Measurements from ENCODE around the gene CALML3. TPM values are rescaled to one million over a fixed set of nuclear protein-coding genes. Genes with fewer than 3 reads are reported as not detected.

The CALML3 gene
- total RNA-seq, 2 experiments from 2014 or later, result not detected

DNA sequence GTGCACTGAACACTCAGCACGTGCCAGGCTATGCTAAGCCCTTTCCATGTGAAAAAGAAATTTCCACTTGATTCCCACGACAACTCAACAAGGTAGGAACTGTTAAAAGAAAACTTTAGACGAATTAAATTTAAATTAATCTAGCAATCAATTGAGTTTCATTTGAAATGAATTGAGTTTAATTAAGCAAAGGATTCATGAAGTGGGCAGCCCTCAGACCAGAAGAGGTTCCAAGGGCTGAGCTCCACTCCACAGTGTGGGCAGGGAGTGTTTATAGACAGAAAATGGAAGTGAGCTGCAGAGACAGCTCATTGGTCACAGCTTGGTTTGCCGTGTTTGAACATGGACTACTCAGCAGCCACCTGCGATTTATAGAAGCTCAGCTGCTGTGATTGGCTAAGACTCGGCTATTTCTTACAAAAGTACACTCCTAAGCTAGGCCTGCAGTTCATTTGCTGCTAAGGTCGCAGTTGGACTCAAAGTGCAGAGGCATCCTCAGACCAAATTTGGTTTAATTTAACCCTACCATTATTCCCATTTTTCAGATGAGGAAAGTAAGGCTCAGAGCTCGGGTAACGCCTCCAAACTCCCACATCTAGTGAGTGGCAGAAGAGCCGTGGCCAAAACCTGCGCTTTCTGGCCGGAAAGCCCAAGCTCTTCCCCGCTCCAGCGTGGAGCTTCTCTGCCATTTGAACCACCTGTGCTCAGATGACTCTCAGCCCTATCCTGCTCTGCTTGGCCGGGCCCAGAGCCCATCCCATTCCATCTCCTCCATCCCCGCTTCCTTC is 24.9 kb downstream of the CALML3 start:
- DNase-seq, result no peak
- no peaks in the 10 kb centered on the region for H3K9me3 Mint-ChIP-seq (ENCODE audit: low read depth)
- no peak overlapping the region for H3K27ac Mint-ChIP-seq
- H3K4me3 Mint-ChIP-seq, result no peak overlapping the region
- no peaks in the 10 kb centered on the region for H3K36me3 Mint-ChIP-seq
- CTCF ChIA-PET, result interaction anchor here (1.3 to 3.8 kb wide), 3 partner anchors 73 to 106 kb away, joined by 5 to 18 read pairs (median 13); no protein-coding TSS in a partner anchor
- peaks cover 33% of the 10 kb centered on the region for H3K4me1 Mint-ChIP-seq
- peaks cover 25% of the 10 kb centered on the region for H3K27me3 Mint-ChIP-seq
- ATAC-seq, result no peak

DNA sequence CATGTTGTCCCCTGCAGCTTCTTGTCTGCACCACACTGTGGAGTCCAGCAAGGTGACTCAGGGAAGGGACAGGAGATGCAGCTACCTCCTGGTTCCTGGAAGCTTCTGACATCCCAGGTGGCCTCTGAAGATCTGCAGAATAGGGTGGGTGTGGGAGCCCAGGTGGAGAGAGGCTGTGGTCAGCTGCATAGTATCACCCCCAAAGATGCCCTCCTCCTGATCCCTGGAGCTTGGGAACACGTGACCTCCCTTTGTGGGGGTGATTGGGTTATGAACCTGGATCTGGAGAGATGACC is 25.4 kb downstream of the CALML3 start:
- Mint-ChIP-seq H3K27ac (no peak overlapping the region), H3K36me3 (no peaks in the 10 kb centered on the region), H3K9me3 (ENCODE audit: low read depth) (no peaks in the 10 kb centered on the region), H3K4me1 (peaks cover 33% of the 10 kb centered on the region), H3K4me3 (no peak overlapping the region), H3K27me3 (peaks cover 22% of the 10 kb centered on the region)
- CTCF ChIA-PET, result interaction anchor here (1.3 to 3.8 kb wide), 2 partner anchors 103 to 107 kb away, joined by 5 to 18 read pairs; no protein-coding TSS in a partner anchor
- DNase-seq, result no peak
- no peak for ATAC-seq

DNA sequence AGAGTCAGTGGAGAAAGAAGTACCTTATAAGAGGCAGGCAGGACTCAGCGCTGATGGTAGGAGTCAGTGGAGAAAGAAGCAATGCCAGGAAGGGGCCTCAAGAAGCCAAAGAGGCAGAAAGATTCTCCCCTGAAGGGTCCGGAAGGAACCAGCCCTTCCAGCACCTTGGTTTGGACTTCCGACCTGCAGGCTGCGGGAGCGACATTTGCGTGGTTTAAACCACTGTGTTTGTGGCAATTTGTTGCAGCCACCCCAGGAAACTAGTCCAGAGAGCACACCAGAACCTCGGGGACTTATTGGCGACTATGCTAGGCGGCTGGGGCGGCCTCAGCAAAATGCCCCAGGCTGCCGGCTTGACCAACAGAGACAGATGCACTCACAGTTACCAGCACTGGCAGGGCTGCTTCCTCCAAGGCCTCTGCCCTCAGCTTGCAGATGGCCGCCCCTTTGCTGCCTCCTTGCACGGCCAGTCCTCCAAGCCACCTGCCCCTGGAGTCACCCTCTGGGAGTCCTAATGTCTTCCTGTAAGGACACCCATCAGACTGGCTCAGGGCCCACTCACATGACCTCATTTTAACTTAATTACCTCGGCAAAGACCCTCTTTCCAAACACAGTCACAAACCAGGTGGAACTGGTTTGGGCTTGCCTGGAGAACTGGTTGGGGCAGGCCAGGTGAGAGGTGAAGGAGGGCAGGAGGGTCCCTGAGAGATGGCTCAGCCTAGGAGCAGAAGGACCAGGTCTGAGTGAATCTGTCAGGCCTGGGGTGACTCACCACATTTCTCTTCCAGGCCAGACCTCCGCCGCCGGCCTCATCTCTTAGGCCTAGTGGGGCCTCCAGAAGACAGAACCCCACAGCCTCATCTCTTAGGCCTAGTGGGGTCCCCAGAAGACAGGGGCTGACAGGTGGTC is 26.1 kb downstream of the CALML3 start:
- ATAC-seq (no peak), DNase-seq (no peak)
- CTCF ChIA-PET, result interaction anchor here (3.8 kb wide), 1 partner anchor 108 kb away, joined by 18 read pairs; no protein-coding TSS in a partner anchor
- Mint-ChIP-seq H3K4me1 (peaks cover 33% of the 10 kb centered on the region), H3K27me3 (peaks cover 21% of the 10 kb centered on the region), H3K4me3 (no peak overlapping the region), H3K36me3 (no peaks in the 10 kb centered on the region), H3K27ac (no peak overlapping the region), H3K9me3 (ENCODE audit: low read depth) (no peaks in the 10 kb centered on the region)

DNA sequence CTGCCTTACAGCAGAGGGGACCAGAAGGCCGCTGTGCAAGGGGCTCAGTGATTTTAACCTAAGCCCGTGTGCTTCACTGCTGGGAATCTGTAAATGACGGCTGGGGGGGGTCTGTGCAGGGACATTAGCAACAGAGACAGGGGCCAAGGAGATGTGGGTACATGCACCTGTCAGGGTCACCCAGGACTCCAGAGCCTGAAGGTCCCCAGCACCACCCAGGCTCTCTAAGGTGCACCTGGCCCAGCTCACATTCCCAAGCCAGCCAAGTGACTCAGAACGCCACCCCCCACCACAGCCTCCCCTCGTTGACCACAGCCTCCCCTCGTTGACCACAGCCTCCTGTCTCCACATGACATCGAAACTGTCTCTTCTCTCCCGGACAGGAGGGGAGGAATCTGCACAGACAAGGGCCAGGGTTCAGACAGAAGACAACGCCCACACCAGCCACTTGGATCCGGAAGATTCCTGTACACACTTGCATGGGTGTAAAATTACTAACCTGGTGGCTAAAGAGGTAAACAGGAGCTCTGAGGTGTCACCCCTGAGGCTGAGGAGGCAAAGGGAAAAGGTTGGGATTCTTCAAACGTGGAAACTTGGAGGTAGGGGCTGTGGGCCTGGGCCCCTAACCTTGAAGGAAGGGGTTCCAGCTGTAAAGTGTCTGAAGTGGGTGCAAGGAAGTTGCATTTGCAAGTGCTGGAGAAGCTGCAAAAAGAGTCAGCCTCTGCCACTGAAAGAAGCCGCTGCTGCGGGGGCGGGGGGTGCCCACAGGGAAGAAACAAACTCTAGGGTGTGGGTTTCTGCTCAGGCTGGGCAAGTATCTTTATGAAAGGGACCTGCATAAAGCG is 27.0 kb downstream of the CALML3 start:
- H3K9me3 Mint-ChIP-seq (ENCODE audit: low read depth), result no peaks in the 10 kb centered on the region
- H3K27me3 Mint-ChIP-seq, result peaks cover 18% of the 10 kb centered on the region
- no peaks in the 10 kb centered on the region for H3K36me3 Mint-ChIP-seq
- DNase-seq (peak; percentile 78), ATAC-seq (peak; percentile 31)
- H3K27ac Mint-ChIP-seq, result peak overlapping the region; percentile 1
- no peak overlapping the region for H3K4me3 Mint-ChIP-seq
- peaks cover 33% of the 10 kb centered on the region for H3K4me1 Mint-ChIP-seq
- CTCF ChIA-PET, result interaction anchor here (0.5 to 1.4 kb wide), 4 partner anchors 31 to 110 kb away, joined by 3 to 7 read pairs (median 4); no protein-coding TSS in a partner anchor

DNA sequence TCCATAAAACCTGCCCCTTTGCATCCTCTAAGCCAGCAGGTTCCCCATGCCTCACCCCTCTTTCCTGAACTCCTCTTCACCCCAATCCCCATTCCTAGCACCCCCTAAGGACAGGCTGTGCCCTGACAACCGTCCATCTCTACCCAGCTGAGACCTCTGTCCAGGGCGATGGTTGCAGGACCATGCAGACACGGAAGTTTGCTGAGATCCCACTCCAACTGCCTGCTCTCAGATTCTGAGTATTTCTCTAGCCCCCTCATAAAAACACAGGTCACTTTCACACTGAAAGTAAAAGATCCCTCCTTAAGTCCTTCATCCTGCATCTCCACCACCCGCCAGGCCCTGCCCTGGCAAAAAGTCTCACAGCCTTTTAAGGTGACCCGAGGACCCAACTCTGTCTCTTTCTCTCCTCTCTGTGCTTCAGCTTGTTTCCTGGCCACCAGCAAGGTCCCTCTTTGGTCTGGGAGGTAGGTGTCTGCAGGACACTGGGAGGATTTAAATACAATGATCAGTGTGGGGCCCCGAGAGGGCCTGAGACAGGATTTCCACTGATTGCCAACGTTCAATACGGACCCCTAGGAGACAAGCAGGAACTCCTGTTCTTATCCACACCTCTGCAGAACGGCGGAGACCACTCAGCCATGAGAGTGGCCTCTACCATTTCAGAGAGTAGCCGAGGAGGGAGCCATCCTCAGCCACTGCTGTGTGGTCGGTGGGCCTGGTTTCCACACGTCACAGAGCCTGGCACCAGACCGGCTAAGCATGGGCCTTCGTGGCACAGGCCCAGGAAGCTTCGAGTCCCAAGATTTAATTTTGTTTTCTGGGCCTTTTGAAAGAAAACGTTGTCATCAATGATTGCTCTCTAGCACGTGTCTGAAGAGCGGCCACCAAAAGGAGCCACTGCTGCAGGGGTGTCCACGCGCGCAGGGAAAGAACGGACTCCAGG is 27.9 kb downstream of the CALML3 start:
- Mint-ChIP-seq H3K4me1 (peaks cover 33% of the 10 kb centered on the region), H3K36me3 (no peaks in the 10 kb centered on the region), H3K27me3 (peaks cover 13% of the 10 kb centered on the region), H3K27ac (no peak overlapping the region), H3K9me3 (ENCODE audit: low read depth) (no peaks in the 10 kb centered on the region), H3K4me3 (no peak overlapping the region)
- no peak for DNase-seq
- no peak for ATAC-seq
- CTCF ChIA-PET, result interaction anchor here (0.5 to 1.4 kb wide), 4 partner anchors 30 to 110 kb away, joined by 3 to 7 read pairs (median 4); no protein-coding TSS in a partner anchor

GRCh38 chr10:5553400-5554170 is 28.8 kb downstream of the CALML3 start:
- Mint-ChIP-seq H3K9me3 (ENCODE audit: low read depth) (no peaks in the 10 kb centered on the region), H3K4me1 (peaks cover 33% of the 10 kb centered on the region), H3K27ac (no peak overlapping the region), H3K27me3 (peaks cover 13% of the 10 kb centered on the region), H3K36me3 (no peaks in the 10 kb centered on the region), H3K4me3 (no peak overlapping the region)
- CTCF ChIA-PET, result no interaction called here
- no peak for DNase-seq
- no peak for ATAC-seq

DNA sequence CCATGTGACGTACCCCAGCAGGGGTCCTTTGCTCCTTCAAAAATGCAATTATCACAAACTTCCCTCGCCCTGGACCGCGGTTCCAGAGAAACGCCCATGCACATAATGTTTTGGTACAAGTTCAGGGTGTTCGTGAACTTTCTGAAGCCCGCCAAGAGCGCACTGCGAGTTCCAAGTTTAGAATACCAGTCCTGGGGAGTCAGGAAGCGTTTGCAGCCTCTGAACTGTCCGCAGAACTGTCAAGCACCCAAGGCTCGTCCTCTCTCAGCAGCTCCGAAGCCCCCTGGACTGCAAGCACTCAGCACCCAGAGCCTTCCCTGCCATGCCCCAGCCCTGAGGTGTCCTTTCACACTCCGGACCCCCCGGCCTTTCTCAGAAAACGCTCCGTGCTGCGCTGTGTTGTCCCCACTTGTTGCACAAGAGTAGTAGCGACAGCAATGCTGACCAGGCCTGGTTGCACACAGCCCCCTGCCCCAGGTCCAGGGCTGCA is 30.3 kb downstream of the CALML3 start:
- peaks cover 30% of the 10 kb centered on the region for H3K4me1 Mint-ChIP-seq
- H3K9me3 Mint-ChIP-seq (ENCODE audit: low read depth), result no peaks in the 10 kb centered on the region
- CTCF ChIA-PET, result no interaction called here
- H3K27ac Mint-ChIP-seq, result no peak overlapping the region
- H3K4me3 Mint-ChIP-seq, result no peak overlapping the region
- no peak for ATAC-seq
- H3K36me3 Mint-ChIP-seq, result no peaks in the 10 kb centered on the region
- no peak for DNase-seq
- H3K27me3 Mint-ChIP-seq, result peaks cover 18% of the 10 kb centered on the region

- peaks cover 23% of the 10 kb centered on the region for H3K4me1 Mint-ChIP-seq
- no peak overlapping the region for H3K27ac Mint-ChIP-seq
Observed at GRCh38 chr10:5555881-5556280, 31.1 kb downstream of the CALML3 start.

DNA sequence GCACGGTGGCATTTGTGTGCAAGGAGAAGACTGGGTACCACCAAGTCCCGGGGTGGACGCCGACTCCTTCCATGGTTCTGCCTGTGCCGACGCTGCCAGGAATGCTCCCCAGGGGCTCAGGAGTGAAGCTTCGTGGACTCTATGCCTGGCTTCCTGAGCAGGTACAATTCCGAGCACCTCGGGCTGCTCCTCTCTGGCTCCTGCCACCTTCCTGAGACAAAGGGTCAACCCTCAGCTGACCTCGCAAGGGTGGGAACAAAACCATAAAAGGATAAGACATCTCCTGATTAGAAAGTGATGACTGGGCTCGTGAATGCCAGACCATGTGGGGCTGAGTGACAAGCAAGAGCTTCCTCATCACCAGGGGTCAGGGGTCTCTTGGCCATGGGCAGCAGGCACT is 31.8 kb downstream of the CALML3 start:
- CTCF ChIA-PET, result no interaction called here

More at GRCh38 chr10:5555881-5556280, 31.1 kb downstream of the CALML3 start:
- no peak for ATAC-seq
- H3K36me3 Mint-ChIP-seq, result no peaks in the 10 kb centered on the region
- no peak for DNase-seq
- no peak overlapping the region for H3K4me3 Mint-ChIP-seq
- CTCF ChIA-PET, result no interaction called here
- H3K9me3 Mint-ChIP-seq (ENCODE audit: low read depth), result no peaks in the 10 kb centered on the region
- peaks cover 23% of the 10 kb centered on the region for H3K27me3 Mint-ChIP-seq

DNA sequence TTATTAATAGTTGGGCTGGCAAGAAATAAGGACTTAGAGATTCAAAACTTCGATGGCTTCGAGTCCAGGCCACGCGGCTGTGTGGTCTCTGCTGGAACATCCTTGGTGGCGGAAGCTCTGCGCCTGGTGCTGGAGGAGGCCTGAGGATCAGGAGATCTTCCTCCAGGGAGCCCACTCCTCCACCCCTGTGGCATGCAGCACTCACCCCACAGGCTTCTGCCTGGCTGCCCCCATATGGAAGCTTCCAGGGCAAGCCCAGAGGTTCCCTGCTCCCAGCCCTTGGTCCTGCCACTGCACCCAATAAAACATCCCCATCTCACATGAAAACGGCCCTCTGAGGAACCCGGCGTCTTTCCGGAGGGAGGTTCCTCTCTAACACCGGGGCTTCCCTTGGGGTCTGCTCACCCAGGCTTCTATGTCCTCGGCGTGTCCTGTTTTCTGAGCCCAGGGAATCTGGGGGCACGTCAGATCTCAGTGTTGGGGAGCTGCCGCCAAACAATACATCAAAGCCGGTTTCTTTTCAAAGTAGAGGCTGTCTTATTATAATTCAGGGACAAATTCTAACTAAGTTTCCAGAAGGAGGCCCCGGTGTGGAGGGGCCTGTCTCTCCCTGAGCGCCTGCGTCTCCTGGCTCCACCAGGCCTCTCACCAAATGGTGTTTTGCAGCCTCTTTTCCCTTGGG is 32.4 kb downstream of the CALML3 start:
- Mint-ChIP-seq H3K27me3 (peaks cover 23% of the 10 kb centered on the region), H3K4me1 (peaks cover 10% of the 10 kb centered on the region), H3K36me3 (no peaks in the 10 kb centered on the region), H3K27ac (no peak overlapping the region), H3K4me3 (no peak overlapping the region), H3K9me3 (ENCODE audit: low read depth) (no peaks in the 10 kb centered on the region)
- no peak for ATAC-seq
- CTCF ChIA-PET, result no interaction called here
- DNase-seq, result no peak

More for the DNA sequence above, 31.8 kb downstream of the CALML3 start:
- Mint-ChIP-seq H3K9me3 (ENCODE audit: low read depth) (no peaks in the 10 kb centered on the region), H3K4me1 (peaks cover 16% of the 10 kb centered on the region), H3K36me3 (no peaks in the 10 kb centered on the region), H3K27ac (no peak overlapping the region), H3K27me3 (peaks cover 23% of the 10 kb centered on the region), H3K4me3 (no peak overlapping the region)
- DNase-seq (no peak), ATAC-seq (no peak)
